RWPE2 (cell line): ENCODE data around the gene CCDC91.
"Not testable (repeated sequence)": the region's sequence is repeated elsewhere in the genome, so short reads cannot be mapped to it uniquely, and the experiment has no call there.

ENCODE experiments used
- ATAC-seq: fragments of 200-7000 bp; cut with Tn5 transposase; 3 replicates; pipeline ENCODE4 v1.9.1; 2021; ENCODE audit warnings: low read depth
- DNase-seq: peaks from one replicate; pipeline ENCODE4 v3.0.0-alpha.2; 2020; ENCODE audit warnings: low spot score
- H3K27ac ChIP-seq: fragments of 450-650 bp; 2 replicates; pipeline ENCODE4 v1.5.1; 2017; ENCODE audit warnings: mild to moderate bottlenecking; ENCODE audit not compliant: poor library complexity, severe bottlenecking
- H3K27me3 ChIP-seq: fragments of 250-450 bp; sonication (Bioruptor Pico); 2 replicates; pipeline ENCODE4 v1.5.1; 2021; ENCODE audit warnings: mild to moderate bottlenecking, moderate library complexity; ENCODE audit not compliant: insufficient read depth, poor library complexity, severe bottlenecking
- H3K36me3 ChIP-seq: fragments of 250-450 bp; sonication (Bioruptor Pico); 2 replicates; pipeline ENCODE4 v1.5.1; 2020; ENCODE audit warnings: low read depth, mild to moderate bottlenecking, moderate library complexity
- H3K4me1 ChIP-seq: fragments of 250-450 bp; sonication (Bioruptor Pico); 2 replicates; pipeline ENCODE4 v1.5.1; 2021; ENCODE audit warnings: mild to moderate bottlenecking, moderate library complexity; ENCODE audit not compliant: insufficient read depth, poor library complexity, severe bottlenecking
- H3K4me3 ChIP-seq: fragments of 250-450 bp; sonication (Bioruptor Pico); 2 replicates; pipeline ENCODE4 v1.5.1; 2021; ENCODE audit warnings: mild to moderate bottlenecking, moderate library complexity; ENCODE audit not compliant: severe bottlenecking
- H3K9me3 ChIP-seq: fragments of 250-450 bp; sonication (Bioruptor Pico); 2 replicates; pipeline ENCODE4 v1.5.1; 2021; ENCODE audit warnings: mild to moderate bottlenecking, moderate library complexity; ENCODE audit not compliant: severe bottlenecking
- TF ChIP-seq, protein P1 (sequence below): fragments of 450-650 bp; IDR thresholded peaks from one replicate; pipeline ENCODE4 v1.5.1; 2017; ENCODE audit warnings: mild to moderate bottlenecking, moderate library complexity; ENCODE audit not compliant: poor library complexity, severe bottlenecking

Gene CCDC91

DNA sequence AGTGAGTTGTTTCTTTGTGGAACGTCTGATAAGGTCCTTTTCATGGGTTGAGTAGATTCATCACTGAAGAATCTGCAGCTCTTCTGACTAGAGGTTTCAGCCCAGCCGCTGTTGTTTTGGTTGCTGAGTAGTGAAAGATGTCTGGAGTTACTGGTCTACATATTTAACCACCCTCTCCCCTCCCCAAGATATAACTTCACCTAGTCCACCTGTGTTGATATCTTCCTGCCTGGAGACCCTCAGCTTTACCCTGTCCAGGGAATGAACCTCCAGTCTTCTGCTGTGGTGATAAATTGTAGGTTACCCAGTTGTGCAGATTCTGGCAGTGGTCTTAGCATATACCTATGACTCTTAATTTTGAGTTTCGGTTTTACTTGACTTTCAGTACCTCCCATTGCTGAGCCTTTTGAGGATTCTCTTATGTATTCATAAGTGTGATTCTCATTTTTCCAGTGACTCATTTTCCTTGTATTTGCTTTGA lies 62.9 kb downstream of the CCDC91 start:
- Histone ChIP-seq H3K4me1 (peaks cover 5% of the 10 kb centered on the region), H3K27ac (no peak overlapping the region), H3K27me3 (no peaks in the 10 kb centered on the region), H3K9me3 (no peaks in the 10 kb centered on the region), H3K36me3 (no peaks in the 10 kb centered on the region), H3K4me3 (no peak overlapping the region)
- DNase-seq, result no peak
- no peak for ATAC-seq
- TF ChIP-seq, protein P1, sequence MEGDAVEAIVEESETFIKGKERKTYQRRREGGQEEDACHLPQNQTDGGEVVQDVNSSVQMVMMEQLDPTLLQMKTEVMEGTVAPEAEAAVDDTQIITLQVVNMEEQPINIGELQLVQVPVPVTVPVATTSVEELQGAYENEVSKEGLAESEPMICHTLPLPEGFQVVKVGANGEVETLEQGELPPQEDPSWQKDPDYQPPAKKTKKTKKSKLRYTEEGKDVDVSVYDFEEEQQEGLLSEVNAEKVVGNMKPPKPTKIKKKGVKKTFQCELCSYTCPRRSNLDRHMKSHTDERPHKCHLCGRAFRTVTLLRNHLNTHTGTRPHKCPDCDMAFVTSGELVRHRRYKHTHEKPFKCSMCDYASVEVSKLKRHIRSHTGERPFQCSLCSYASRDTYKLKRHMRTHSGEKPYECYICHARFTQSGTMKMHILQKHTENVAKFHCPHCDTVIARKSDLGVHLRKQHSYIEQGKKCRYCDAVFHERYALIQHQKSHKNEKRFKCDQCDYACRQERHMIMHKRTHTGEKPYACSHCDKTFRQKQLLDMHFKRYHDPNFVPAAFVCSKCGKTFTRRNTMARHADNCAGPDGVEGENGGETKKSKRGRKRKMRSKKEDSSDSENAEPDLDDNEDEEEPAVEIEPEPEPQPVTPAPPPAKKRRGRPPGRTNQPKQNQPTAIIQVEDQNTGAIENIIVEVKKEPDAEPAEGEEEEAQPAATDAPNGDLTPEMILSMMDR, result no peak

DNA sequence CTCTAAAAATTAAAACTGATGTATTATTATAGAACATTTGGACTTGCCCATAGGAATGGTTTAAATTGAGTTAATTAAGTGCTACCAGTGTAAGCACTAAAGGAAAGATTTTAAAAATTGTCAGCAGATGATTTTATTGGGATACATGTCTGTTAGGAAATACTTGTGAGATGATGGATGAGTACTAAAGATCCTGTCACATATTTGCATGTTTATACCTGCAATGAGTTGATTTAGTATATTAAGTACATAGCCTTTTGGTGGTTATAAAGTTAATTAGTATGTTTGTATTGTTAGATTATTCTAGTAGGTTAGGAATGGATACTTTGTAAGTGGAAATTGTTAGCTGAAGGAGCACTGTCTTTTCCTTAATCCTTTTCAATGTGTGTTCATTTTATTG lies 67.2 kb downstream of the CCDC91 start:
- Histone ChIP-seq H3K27ac (no peak overlapping the region), H3K36me3 (no peaks in the 10 kb centered on the region; the same call in 1 of the 2 replicates), H3K9me3 (no peaks in the 10 kb centered on the region), H3K27me3 (no peaks in the 10 kb centered on the region), H3K4me1 (peaks cover 5% of the 10 kb centered on the region), H3K4me3 (no peak overlapping the region)
- no peak for DNase-seq
- TF ChIP-seq, protein P1, result no peak
- no peak for ATAC-seq

DNA sequence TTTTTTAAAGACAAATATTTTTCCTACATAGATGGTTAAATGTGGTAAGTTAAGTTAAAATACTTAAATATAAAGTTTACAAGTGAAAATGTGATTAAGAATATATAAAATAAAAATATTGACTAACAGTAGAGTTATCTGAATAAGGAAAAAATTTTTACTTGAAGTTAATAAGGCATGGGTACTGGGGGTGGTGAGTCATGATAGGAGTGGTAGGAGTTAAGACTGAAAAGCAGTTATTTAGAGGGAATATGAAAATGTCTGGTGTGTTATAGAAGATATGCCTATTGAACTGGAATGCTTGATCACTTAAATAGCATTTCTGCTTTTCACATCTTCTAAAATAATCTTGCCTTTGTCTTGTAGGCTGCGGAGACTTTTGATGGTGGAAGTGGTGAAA lies 68.7 kb downstream of the CCDC91 start:
- TF ChIP-seq, protein P1, result no peak
- no peak overlapping the region for H3K27ac ChIP-seq
- H3K9me3 ChIP-seq, result no peaks in the 10 kb centered on the region
- ATAC-seq (no peak), DNase-seq (no peak)
- H3K27me3 ChIP-seq, result no peaks in the 10 kb centered on the region
- no peaks in the 10 kb centered on the region; the same call in 1 of the 2 replicates for H3K36me3 ChIP-seq
- H3K4me3 ChIP-seq, result no peak overlapping the region
- H3K4me1 ChIP-seq, result peaks cover 5% of the 10 kb centered on the region

- Histone ChIP-seq H3K9me3 (no peaks in the 10 kb centered on the region), H3K27ac (no peak overlapping the region), H3K4me1 (no peaks in the 10 kb centered on the region), H3K27me3 (no peaks in the 10 kb centered on the region), H3K36me3 (no peaks in the 10 kb centered on the region), H3K4me3 (no peak overlapping the region)
- TF ChIP-seq, protein P1, result no peak
- DNase-seq (no peak), ATAC-seq (no peak)
Observed at GRCh38 chr12:28265435-28266042, 75.3 kb downstream of the CCDC91 start.

GRCh38 chr12:28267920-28268607 lies 77.8 kb downstream of the CCDC91 start:
- ATAC-seq, H3K4me3 ChIP-seq, DNase-seq, H3K27ac ChIP-seq, H3K36me3 ChIP-seq, H3K9me3 ChIP-seq, H3K4me1 ChIP-seq, H3K27me3 ChIP-seq: not testable (repeated sequence)
